Endothelial cell (in vitro differentiated cells): ENCODE data around the gene OBSL1. TPM values are rescaled to one million over a fixed set of nuclear protein-coding genes. Genes with fewer than 3 reads are reported as not detected.
A peak's percentile ranks its signal among the peaks of the same experiment; 100 is the strongest.

Experiments
- DNase-seq: peaks from one replicate; pipeline ENCODE4 v3.0.0; 2021; ENCODE audit warnings: low spot score
- H3K27ac Mint-ChIP-seq: one replicate; pipeline ENCODE4 v1.8.0; 2021; ENCODE audit warnings: mixed read lengths, inconsistent platforms; ENCODE audit not compliant: unreplicated experiment
- H3K27me3 Mint-ChIP-seq: one replicate; pipeline ENCODE4 v1.8.0; 2021; ENCODE audit warnings: mild to moderate bottlenecking, moderate library complexity, mixed read lengths, inconsistent platforms; ENCODE audit not compliant: unreplicated experiment
- H3K36me3 Mint-ChIP-seq: one replicate; pipeline ENCODE4 v1.8.0; 2021; ENCODE audit warnings: mild to moderate bottlenecking, low read depth, mixed read lengths, inconsistent platforms; ENCODE audit not compliant: unreplicated experiment
- H3K4me1 Mint-ChIP-seq: one replicate; pipeline ENCODE4 v1.8.0; 2021; ENCODE audit warnings: mild to moderate bottlenecking, mixed read lengths, inconsistent platforms; ENCODE audit not compliant: unreplicated experiment
- H3K4me3 Mint-ChIP-seq: one replicate; pipeline ENCODE4 v1.8.0; 2021; ENCODE audit warnings: mild to moderate bottlenecking, mixed read lengths, inconsistent platforms; ENCODE audit not compliant: unreplicated experiment
- H3K9me3 Mint-ChIP-seq: one replicate; pipeline ENCODE4 v1.8.0; 2021; ENCODE audit warnings: mixed read lengths, inconsistent platforms; ENCODE audit not compliant: unreplicated experiment
- total RNA-seq: library from RNA; stranded (reverse); fragmentation: NEBNext Ultra II Directional; extraction: Animal tissue kit (Norgen Biotek cat#: 25700); gene quantifications from one replicate; pipeline ENCODE4 v1.2.1, GENCODE V29; 2021; ENCODE audit not compliant: unreplicated experiment
- TF ChIP-seq, protein P1 (sequence below): fragments of 200-600 bp; sonication (generic); IDR thresholded peaks from one replicate; pipeline ENCODE4 v1.5.0; 2021; ENCODE audit warnings: antibody characterized with exemption; ENCODE audit not compliant: unreplicated experiment

The OBSL1 gene
- total RNA-seq, 1 donor from 2014 or later = 53.4 TPM

DNA sequence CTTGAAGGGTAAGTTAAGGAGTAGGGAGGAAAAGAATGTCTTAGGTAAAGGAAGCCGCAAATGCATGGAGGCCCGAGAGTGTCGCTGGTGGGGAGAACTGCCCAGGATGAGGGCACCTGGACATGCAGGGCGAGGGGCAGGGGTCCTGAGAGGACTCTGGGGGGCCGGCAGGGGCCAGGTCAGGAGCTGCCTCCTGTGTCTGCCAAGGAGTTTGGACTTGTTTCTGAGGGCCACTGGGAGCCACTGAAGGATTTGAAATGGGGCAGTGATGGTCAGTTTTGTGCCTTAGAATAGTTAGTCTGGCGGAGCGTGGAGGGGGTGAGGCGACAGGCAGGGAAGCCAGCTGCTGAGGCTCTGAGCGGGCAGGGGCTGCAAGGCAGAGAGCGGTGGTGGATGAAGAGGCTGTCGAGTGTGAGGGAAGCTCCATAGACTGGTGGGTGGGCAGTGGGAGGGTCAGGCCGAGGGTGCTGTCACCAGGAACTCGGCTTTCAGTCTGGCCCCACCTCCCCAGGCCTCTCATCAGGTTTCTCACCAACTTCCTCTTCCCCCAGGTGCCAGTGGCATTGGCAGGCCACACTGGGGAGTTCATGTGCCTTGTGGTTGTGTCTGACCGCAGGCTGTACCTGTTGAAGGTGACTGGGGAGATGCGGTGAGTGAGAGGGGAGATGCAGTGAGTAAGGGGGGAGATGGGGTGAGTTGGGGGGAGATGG lies 41.4 kb upstream of the OBSL1 start:
- Mint-ChIP-seq H3K4me3 (no peak overlapping the region), H3K4me1 (no peaks in the 10 kb centered on the region), H3K36me3 (peaks cover 21% of the 10 kb centered on the region), H3K9me3 (no peaks in the 10 kb centered on the region), H3K27ac (peak overlapping the region; percentile 55), H3K27me3 (peaks cover 14% of the 10 kb centered on the region)
- TF ChIP-seq, protein P1, sequence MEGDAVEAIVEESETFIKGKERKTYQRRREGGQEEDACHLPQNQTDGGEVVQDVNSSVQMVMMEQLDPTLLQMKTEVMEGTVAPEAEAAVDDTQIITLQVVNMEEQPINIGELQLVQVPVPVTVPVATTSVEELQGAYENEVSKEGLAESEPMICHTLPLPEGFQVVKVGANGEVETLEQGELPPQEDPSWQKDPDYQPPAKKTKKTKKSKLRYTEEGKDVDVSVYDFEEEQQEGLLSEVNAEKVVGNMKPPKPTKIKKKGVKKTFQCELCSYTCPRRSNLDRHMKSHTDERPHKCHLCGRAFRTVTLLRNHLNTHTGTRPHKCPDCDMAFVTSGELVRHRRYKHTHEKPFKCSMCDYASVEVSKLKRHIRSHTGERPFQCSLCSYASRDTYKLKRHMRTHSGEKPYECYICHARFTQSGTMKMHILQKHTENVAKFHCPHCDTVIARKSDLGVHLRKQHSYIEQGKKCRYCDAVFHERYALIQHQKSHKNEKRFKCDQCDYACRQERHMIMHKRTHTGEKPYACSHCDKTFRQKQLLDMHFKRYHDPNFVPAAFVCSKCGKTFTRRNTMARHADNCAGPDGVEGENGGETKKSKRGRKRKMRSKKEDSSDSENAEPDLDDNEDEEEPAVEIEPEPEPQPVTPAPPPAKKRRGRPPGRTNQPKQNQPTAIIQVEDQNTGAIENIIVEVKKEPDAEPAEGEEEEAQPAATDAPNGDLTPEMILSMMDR = no peak
- DNase-seq = no peak

DNA sequence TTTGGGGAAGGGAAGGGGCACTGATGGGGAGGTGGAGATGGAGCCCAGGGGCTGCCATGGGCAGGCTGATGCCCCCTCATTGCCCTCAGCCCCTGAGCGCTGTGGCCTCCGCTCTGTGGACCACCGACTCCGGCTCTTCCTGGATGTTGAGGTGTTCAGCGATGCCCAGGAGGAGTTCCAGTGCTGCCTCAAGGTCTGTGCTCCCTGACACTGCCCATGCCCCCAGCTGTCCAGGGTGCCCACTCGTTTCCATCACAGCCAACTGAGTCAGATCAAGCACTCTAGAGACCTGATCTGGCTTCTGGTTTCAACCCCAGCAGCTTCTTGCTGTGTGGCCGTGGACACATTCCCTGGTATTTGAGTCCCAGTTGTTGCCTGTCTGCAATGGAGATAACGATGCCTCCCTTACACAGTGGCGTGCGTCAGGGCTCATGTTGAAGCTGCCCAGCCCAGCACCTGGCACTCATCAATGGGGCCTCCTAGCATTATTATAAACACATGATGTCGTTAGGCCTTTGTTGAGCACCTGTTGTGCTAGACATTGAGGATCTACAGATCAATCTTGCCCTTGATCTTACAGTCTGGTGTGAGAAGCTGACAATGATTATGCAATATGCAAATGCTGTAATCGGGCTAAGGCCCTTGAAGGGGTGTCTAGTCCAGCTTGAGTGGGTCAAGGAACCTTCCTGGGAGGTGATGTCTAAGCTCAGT lies 40.7 kb upstream of the OBSL1 start:
- Mint-ChIP-seq H3K4me3 (no peak overlapping the region), H3K27ac (peak overlapping the region; percentile 55), H3K9me3 (no peaks in the 10 kb centered on the region), H3K4me1 (no peaks in the 10 kb centered on the region), H3K27me3 (peaks cover 19% of the 10 kb centered on the region), H3K36me3 (peaks cover 28% of the 10 kb centered on the region)
- no peak for DNase-seq
- TF ChIP-seq, protein P1 = no peak

DNA sequence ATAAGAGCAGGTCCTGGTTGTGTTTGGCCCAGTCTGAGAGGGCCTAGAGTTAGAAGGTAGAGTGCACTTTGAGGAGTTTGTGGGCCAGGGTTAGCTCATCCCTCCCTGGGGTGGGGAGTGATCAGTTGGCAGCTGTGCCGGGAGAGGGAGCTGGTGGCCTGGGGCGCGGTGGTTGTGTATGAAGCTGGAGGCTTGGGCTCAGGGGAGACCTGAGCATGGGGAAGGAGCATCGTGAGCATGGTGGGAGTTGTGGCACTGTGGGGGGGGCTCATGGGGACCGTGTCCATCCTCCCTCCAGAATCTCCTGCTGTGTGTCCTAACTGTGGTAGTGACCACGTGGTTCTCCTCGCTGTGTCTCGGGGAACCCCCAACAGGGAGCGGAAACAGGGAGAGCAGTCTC lies 40.0 kb upstream of the OBSL1 start:
- Mint-ChIP-seq H3K27me3 (peaks cover 17% of the 10 kb centered on the region), H3K4me1 (no peaks in the 10 kb centered on the region), H3K4me3 (no peak overlapping the region), H3K36me3 (peaks cover 32% of the 10 kb centered on the region), H3K27ac (no peak overlapping the region), H3K9me3 (no peaks in the 10 kb centered on the region)
- DNase-seq = no peak
- TF ChIP-seq, protein P1 = no peak

DNA sequence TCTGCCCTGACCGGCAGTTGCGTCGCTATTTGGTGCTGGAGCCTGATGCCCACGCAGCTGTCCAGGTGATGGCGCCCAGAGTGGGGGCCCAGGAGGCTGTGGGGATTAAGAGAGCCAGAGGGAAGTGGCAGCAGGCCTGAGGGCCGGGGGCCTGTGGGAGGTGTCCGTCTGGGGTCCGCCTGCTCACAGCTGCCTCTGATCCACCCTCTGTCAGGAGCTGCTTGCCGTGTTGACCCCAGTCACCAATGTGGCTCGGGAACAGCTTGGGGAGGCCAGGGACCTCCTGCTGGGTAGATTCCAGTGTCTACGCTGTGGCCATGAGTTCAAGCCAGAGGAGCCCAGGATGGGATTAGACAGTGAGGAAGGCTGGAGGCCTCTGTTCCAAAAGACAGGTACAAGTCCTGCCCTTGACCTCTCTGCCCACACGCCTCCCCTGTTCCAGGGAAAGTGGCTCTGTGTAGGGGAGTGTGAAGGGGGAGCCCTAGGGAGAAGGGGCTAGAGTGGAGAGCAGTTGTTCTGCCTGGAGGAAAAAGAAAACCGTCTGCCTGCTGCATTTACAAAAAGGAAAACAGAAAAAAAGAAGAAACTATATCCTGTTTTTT lies 37.9 kb upstream of the OBSL1 start:
- H3K27me3 Mint-ChIP-seq = peaks cover 19% of the 10 kb centered on the region
- H3K27ac Mint-ChIP-seq = no peak overlapping the region
- peak overlapping the region; percentile 59 for H3K4me3 Mint-ChIP-seq
- H3K4me1 Mint-ChIP-seq = no peaks in the 10 kb centered on the region
- no peak for DNase-seq
- H3K9me3 Mint-ChIP-seq = no peaks in the 10 kb centered on the region
- H3K36me3 Mint-ChIP-seq = peaks cover 33% of the 10 kb centered on the region
- TF ChIP-seq, protein P1 = no peak
